ENCODE data around the gene EMID1.
A peak's percentile ranks its signal among the peaks of the same experiment; 100 is the strongest.

Gene EMID1

GRCh38 chr22:29165321-29166060 is 40.2 kb upstream of the EMID1 start:
- ChIA-PET POLR2A (no interaction called here), CTCF (interaction anchor here (1.1 kb wide), 1 partner anchor 12 kb away, joined by 3 read pairs; no protein-coding TSS in a partner anchor)
- TF ChIP-seq TARDBP (IDR thresholded peaks at IDR 0.05) (no peak), L3MBTL2 (conservative IDR thresholded peaks at IDR 0.05) (no peak), SP1 (IDR thresholded peaks at IDR 0.05) (no peak)
- DNase-seq (ENCODE audit: extremely low spot score): peak; percentile 3

GRCh38 chr22:29166180-29166579 is 39.5 kb upstream of the EMID1 start:
- no peak for TF ChIP-seq ARNT (IDR thresholded peaks at IDR 0.05)
- no peak for TF ChIP-seq CTBP1 (IDR thresholded peaks at IDR 0.05; ENCODE audit: borderline replicate concordance)
- TF ChIP-seq L3MBTL2 (conservative IDR thresholded peaks at IDR 0.05): no peak
- TF ChIP-seq TARDBP (IDR thresholded peaks at IDR 0.05): no peak
- TF ChIP-seq SUZ12 (IDR thresholded peaks at IDR 0.05): no peak
- no peak for TF ChIP-seq BHLHE40 (IDR thresholded peaks at IDR 0.05; ENCODE audit: borderline replicate concordance)
- TF ChIP-seq NFRKB (IDR thresholded peaks at IDR 0.05): no peak
- TF ChIP-seq FOXK2 (IDR thresholded peaks at IDR 0.05): no peak
- TF ChIP-seq LEF1 (IDR thresholded peaks at IDR 0.05; ENCODE audit: borderline replicate concordance): no peak
- no peak for TF ChIP-seq ZNF384 (IDR thresholded peaks at IDR 0.05)
- ChIA-PET POLR2A (no interaction called here), CTCF (no interaction called here)
- DNase-seq (ENCODE audit: extremely low spot score): peak; percentile 7

- peak; percentile 5 for DNase-seq (ENCODE audit: extremely low spot score)
- POLR2A ChIA-PET: no interaction called here
- TF ChIP-seq ZNF384 (IDR thresholded peaks at IDR 0.05) (no peak), SP1 (IDR thresholded peaks at IDR 0.05) (no peak), BHLHE40 (IDR thresholded peaks at IDR 0.05; ENCODE audit: borderline replicate concordance) (no peak)
- CTCF ChIA-PET: interaction anchor here (0.5 kb wide), 1 partner anchor 678 kb away, joined by 3 read pairs; no protein-coding TSS in a partner anchor
Measured at GRCh38 chr22:29167032-29167911, 38.4 kb upstream of the EMID1 start.

- ChIA-PET CTCF (no interaction called here), POLR2A (no interaction called here)
- DNase-seq (ENCODE audit: extremely low spot score): peak; percentile 3
- no peak for TF ChIP-seq ELF4 (IDR thresholded peaks at IDR 0.05)
- TF ChIP-seq PKNOX1 (IDR thresholded peaks at IDR 0.05): no peak
- TF ChIP-seq BHLHE40 (IDR thresholded peaks at IDR 0.05; ENCODE audit: borderline replicate concordance): no peak
- TF ChIP-seq L3MBTL2 (conservative IDR thresholded peaks at IDR 0.05): no peak
- TF ChIP-seq HDGF (IDR thresholded peaks at IDR 0.05; ENCODE audit: borderline replicate concordance): no peak
- no peak for TF ChIP-seq LEF1 (IDR thresholded peaks at IDR 0.05; ENCODE audit: borderline replicate concordance)
- no peak for TF ChIP-seq TARDBP (IDR thresholded peaks at IDR 0.05)
- TF ChIP-seq ZNF384 (IDR thresholded peaks at IDR 0.05): no peak
- TF ChIP-seq ARNT (IDR thresholded peaks at IDR 0.05): no peak
- TF ChIP-seq FOXK2 (IDR thresholded peaks at IDR 0.05): no peak
- no peak for TF ChIP-seq NFRKB (IDR thresholded peaks at IDR 0.05)
- TF ChIP-seq FOXM1 (IDR thresholded peaks at IDR 0.05; ENCODE audit: borderline replicate concordance): no peak
- no peak for TF ChIP-seq SP1 (IDR thresholded peaks at IDR 0.05)
- no peak for TF ChIP-seq SUZ12 (IDR thresholded peaks at IDR 0.05)
- no peak for TF ChIP-seq FOXA1 (IDR thresholded peaks at IDR 0.05)
Measured at GRCh38 chr22:29171721-29172120, 34.0 kb upstream of the EMID1 start.

- CTCF ChIA-PET: no interaction called here
- TF ChIP-seq FOXM1 (IDR thresholded peaks at IDR 0.05; ENCODE audit: borderline replicate concordance): no peak
- TF ChIP-seq CTBP1 (IDR thresholded peaks at IDR 0.05; ENCODE audit: borderline replicate concordance): no peak
- no peak for TF ChIP-seq TARDBP (IDR thresholded peaks at IDR 0.05)
- DNase-seq (ENCODE audit: extremely low spot score): no peak
- POLR2A ChIA-PET: no interaction called here
Measured at GRCh38 chr22:29172216-29172615, 33.5 kb upstream of the EMID1 start.

- no peak for DNase-seq (ENCODE audit: extremely low spot score)
- POLR2A ChIA-PET: no interaction called here
- CTCF ChIA-PET: no interaction called here
- TF ChIP-seq TARDBP (IDR thresholded peaks at IDR 0.05) (no peak), FOXA1 (IDR thresholded peaks at IDR 0.05) (no peak), HDGF (IDR thresholded peaks at IDR 0.05; ENCODE audit: borderline replicate concordance) (no peak)
Measured at GRCh38 chr22:29175312-29175835, 30.3 kb upstream of the EMID1 start.

GRCh38 chr22:29183971-29184848 is 21.5 kb upstream of the EMID1 start:
- no peak for TF ChIP-seq ARNT (IDR thresholded peaks at IDR 0.05)
- no peak for TF ChIP-seq HDGF (IDR thresholded peaks at IDR 0.05; ENCODE audit: borderline replicate concordance)
- TF ChIP-seq TARDBP (IDR thresholded peaks at IDR 0.05): no peak
- TF ChIP-seq PKNOX1 (IDR thresholded peaks at IDR 0.05): no peak
- TF ChIP-seq NFRKB (IDR thresholded peaks at IDR 0.05): no peak
- TF ChIP-seq FOXM1 (IDR thresholded peaks at IDR 0.05; ENCODE audit: borderline replicate concordance): no peak
- no peak for TF ChIP-seq SP1 (IDR thresholded peaks at IDR 0.05)
- TF ChIP-seq FOXA1 (IDR thresholded peaks at IDR 0.05): no peak
- no peak for TF ChIP-seq CTBP1 (IDR thresholded peaks at IDR 0.05; ENCODE audit: borderline replicate concordance)
- TF ChIP-seq ZNF384 (IDR thresholded peaks at IDR 0.05): no peak
- TF ChIP-seq FOXK2 (IDR thresholded peaks at IDR 0.05): no peak
- TF ChIP-seq ELF4 (IDR thresholded peaks at IDR 0.05): no peak
- no peak for TF ChIP-seq SUZ12 (IDR thresholded peaks at IDR 0.05)
- no peak for TF ChIP-seq LEF1 (IDR thresholded peaks at IDR 0.05; ENCODE audit: borderline replicate concordance)
- CTCF ChIA-PET: interaction anchor here (0.7 to 1.5 kb wide), 2 partner anchors 30 to 214 kb away, joined by 3 to 8 read pairs; no protein-coding TSS in a partner anchor
- DNase-seq (ENCODE audit: extremely low spot score): no peak
- POLR2A ChIA-PET: no interaction called here

Measured in HEK293T (cell line).